T-helper 2 cell (primary cell): ENCODE measurements around the gene LRP1-AS.
A peak's percentile ranks its signal among the peaks of the same experiment; 100 is the strongest.

Source experiments
- DNase-seq, 5 experiments: peaks; one replicate each; pipeline versions ENCODE4 v3.0.0 to v3.0.0-alpha.2; 2012 to 2022

LRP1-AS gene

DNA sequence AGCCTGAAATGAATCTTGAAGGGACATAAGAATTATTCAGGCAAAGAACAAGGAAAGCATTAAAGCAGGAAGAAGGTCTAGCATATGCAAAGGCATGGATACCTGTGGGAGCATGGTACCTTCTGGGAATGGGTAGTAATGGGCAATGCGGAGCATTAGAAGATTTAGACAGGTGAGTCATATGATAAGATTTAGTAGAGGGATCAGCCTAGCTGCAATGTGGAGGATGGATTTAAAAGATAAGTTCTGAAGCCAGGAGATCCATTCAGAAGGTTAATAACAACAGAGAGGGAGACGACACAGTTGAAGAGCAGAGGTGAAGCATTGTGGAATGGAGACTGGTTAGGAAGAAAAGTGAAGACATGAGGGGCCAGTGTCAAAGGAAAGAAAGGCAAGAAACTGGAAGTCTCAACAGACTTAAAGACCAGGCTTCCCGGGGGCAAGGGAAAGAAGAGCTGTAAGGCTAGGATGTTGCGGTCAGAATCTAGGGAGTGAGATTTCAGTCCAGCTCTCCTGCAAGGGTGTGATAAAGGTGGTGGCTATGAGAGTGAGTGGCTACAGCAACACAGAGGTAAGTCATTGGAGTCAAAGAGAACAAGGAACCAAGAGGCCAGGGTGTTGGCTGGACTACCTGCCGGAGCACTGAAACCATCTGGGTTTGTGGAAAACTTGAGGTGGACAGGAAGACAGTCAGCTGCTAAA is 30.7 kb downstream of the LRP1-AS start:
- DNase-seq = no peak

- no peak for DNase-seq
These were observed 34.7 kb downstream of the LRP1-AS start for GRCh38 chr12:57112492-57113294.

DNA sequence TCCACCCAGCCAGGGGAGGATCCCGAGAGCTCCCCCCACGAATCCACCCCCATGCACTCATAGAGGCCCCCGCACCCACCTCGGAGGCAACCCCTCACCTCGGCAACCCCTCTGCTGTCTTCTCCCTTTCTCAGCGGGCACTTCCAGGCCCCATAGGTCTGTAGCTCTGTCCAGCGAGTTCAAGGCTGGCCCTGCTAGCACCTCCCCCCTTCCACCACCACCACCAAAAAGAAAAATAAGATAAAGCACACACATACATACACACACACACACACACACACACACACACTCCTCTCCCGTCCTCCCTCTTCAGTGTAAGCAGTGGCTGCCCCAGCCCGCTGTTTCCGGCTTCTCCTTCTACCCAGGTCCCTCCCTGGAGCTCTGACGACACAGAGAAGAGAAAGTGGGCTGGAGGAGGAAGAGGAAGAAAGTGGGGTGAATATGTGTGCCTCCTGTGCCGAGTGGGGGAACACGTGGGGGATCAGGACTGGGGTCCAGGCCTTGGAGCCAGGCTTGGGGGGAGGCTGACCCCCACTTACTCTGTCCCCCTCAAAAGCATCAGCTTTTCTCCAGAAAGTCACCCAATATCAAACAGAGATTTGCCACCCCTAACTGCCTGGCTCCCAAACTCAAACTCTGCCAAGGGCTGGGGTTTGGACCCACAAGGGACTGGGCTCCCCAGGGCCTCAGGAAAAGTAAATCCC is 36.2 kb downstream of the LRP1-AS start, which contains the start of gene STAT6:
Gene STAT6, minus strand, starts transcription at position 332 of the 704 bp plus-strand sequence. CDS start 3,084 bp downstream, outside the sequence.
- DNase-seq = peak; percentile 51 to 97 (median 84)

DNA sequence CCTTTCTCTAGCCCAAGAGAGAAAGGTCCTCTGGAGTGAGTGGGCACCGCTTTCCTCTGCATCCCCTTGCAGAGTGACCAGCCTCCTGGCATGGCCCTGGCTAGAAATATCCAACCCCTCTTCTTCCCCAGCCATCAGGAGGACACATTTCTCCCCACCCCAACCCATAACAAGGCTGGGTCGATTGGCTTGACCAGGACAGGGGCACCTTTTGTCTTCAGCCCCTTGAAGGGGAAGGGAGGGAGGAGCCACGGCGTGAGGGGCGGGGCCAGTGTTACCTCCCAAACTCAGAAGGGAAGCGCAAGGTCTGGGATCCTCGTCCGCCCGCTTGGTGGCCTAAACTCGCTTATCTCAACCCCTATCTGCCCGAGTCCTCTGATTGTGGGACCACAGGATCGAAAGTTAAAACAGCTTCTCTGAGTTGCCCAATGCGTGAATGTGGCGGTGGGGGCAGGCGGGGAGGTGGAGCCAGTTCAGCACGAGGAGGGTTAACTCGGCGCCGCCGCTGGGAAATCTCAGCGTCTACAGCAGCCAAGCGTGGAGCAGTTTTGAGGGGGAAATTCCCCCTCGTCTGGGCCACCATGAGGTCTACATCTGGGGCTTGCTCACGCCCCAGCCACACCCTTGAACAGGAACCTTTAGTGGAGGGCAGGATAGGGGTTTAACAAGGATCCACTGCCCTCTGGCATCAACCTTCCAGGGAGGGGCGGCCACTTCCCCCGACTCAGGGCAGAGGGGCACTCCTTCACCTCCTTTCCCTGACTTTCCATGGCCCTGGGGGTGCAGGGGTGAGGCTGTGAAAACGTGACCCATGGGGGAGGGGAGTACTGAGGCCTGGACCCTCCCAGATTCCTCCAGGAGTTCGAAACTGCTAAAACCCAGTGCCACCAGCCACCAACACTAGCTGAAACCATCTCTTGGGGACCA is 37.1 kb downstream of the LRP1-AS start:
- peak; percentile 55 to 86 (median 66) for DNase-seq

- DNase-seq = no peak
These were observed 38.0 kb downstream of the LRP1-AS start for GRCh38 chr12:57109207-57110103.

GRCh38 chr12:57107456-57108155 is 39.8 kb downstream of the LRP1-AS start:
- DNase-seq = no peak

- DNase-seq = no peak
These were observed 41.3 kb downstream of the LRP1-AS start for GRCh38 chr12:57106021-57106708.

- no peak for DNase-seq
These were observed 42.2 kb downstream of the LRP1-AS start for GRCh38 chr12:57105011-57105753.

- DNase-seq = no peak
These were observed 43.0 kb downstream of the LRP1-AS start for GRCh38 chr12:57104292-57104910.

DNA sequence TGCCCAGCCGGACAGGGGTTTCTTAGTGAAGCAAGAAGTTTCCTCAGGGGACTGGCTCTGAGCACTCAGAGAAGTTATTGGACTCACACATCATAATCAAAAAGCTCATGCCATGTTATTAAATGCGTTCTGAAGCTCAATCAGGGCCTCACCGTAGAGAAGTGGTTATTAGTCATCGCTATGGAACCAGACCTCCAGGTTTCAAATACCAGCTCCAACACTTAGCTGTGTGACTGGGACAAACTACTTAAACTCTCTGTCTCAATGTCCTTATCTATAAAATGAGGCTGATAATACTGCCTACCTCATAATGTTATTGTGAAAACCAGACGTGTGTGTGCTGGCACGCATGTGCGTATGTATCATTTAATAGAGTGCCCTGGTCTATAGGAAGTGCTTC is 43.6 kb downstream of the LRP1-AS start:
- DNase-seq = no peak

GRCh38 chr12:57101892-57102695 is 45.3 kb downstream of the LRP1-AS start:
- DNase-seq = peak in 1 of 5 experiments; percentile 44

- no peak for DNase-seq
These were observed 47.7 kb downstream of the LRP1-AS start for GRCh38 chr12:57099766-57100165.

- no peak for DNase-seq
These were observed 48.2 kb downstream of the LRP1-AS start for GRCh38 chr12:57099047-57099714.

- no peak for DNase-seq
These were observed 48.9 kb downstream of the LRP1-AS start for GRCh38 chr12:57098546-57098945.

- DNase-seq = no peak
These were observed 49.9 kb downstream of the LRP1-AS start for GRCh38 chr12:57097554-57097835.

DNA sequence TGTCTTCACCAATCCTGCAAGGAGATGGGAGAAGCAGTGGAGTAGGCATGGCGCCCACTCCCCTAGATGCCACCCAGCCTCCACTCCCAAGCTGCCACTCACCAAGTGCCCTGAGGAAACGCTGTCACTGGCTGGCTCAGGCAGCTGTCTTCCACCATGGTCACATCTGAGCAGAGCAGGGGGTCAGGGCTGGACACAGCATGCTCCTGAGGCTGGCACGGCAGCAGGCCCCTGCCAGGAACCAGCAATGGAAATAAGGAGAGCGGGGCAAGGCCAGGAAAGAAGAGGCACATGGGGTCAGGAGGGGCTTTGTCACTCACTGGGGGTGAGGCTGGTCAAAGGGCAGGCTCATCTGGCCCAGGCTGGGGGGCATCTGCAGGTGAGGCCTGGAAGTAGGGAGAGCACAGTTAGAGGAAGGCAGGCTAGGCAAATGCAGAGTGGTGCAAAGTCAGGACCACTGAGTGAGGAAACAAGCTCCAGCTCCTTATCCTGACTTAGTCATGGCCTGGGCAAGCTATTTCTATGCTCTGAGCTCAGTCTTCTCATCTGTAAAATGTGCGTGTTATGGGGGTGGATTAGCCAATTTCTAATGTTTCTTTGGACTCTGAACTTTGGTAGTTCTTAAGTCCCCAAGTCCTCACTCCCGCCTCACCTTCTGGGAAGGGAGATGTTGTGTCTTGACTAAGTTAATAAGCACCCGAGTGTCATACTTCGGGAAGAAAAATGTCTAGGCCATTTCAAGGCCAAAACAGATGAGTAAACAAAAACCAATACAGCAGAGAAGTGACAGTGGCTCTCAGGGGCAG is 50.5 kb downstream of the LRP1-AS start:
- no peak for DNase-seq
